GM12878 (cell line): ENCODE results near the gene TGM5. TPM values are rescaled to one million over a fixed set of nuclear protein-coding genes. Genes with fewer than 3 reads are reported as not detected.

Source experiments
- ATAC-seq: fragments of 200-7000 bp; cut with Tn5 transposase; 3 replicates; pipeline ENCODE4 v1.9.1; 2020; ENCODE audit warnings: mild to moderate bottlenecking, moderate library complexity
- BruUV-seq: library from RNA; stranded (reverse); fragments of 400-500 nt; replicated peaks from 2 replicates; lab custom pipeline; 2021; lab: Mats Ljungman, UMichigan
- CTCF ChIA-PET: fragments of 300-600 bp; sonication (Branson Sonifier 250); formaldehyde crosslinking; extraction: SDS; loops from one replicate; lab custom pipeline; 2021; ENCODE audit warnings: inconsistent platforms; lab: Yijun Ruan, JAX
- POLR2A ChIA-PET: fragments of 350-600 bp; formaldehyde crosslinking; extraction: SDS; loops from one replicate; lab custom pipeline; 2021; ENCODE audit warnings: inconsistent platforms; lab: Charles Lee
- RAD21 ChIA-PET: fragments of 300-600 bp; sonication (Branson Sonifier 250); formaldehyde crosslinking; loops from one replicate; lab custom pipeline; 2023; ENCODE audit warnings: antibody characterized with exemption; ENCODE audit not compliant: unreplicated experiment; lab: Charles Lee
- SMC1A ChIA-PET: fragments of 300-600 bp; sonication (Branson Sonifier 250); formaldehyde crosslinking; loops from one replicate; lab custom pipeline; 2023; ENCODE audit not compliant: unreplicated experiment, uncharacterized antibody; lab: Charles Lee
- DNase-seq: peaks from one replicate; pipeline ENCODE4 v3.0.0-alpha.2; 2011; ENCODE audit warnings: low read depth, low spot score
- FAIRE-seq: peaks from 3 replicates; lab custom pipeline; 2011; peaks lifted over from hg19 to GRCh38; lab: Jason Lieb, UNC
- H2AFZ ChIP-seq: 2 replicates; pipeline ENCODE4 v1.6.0; 2011; ENCODE audit warnings: low read depth, low read length, control low read depth; ENCODE audit not compliant: control insufficient read depth
- H3K27ac ChIP-seq: 2 replicates; pipeline ENCODE4 v1.5.1; 2011; ENCODE audit warnings: control low read depth; ENCODE audit not compliant: control insufficient read depth, insufficient read depth
- H3K27me3 ChIP-seq, 2 experiments: replicated peaks in 1 of 2; 2 replicates each; pipeline versions ENCODE4 v1.6.0 to v1.6.1; 2011; ENCODE audit warnings: low read length in 1 of 2; ENCODE audit not compliant: control insufficient read depth in 2 of 2, insufficient read depth in 2 of 2
- H3K36me3 ChIP-seq, 2 experiments: 2 replicates each; pipeline ENCODE4 v1.5.1; 2011; ENCODE audit warnings: low read length in 1 of 2; ENCODE audit not compliant: control insufficient read depth in 2 of 2, insufficient read depth in 2 of 2
- H3K4me1 ChIP-seq: 2 replicates; pipeline ENCODE4 v1.6.1; 2011; ENCODE audit warnings: mild to moderate bottlenecking, low read length, moderate library complexity, mixed read lengths; ENCODE audit not compliant: control insufficient read depth, insufficient read depth
- H3K4me2 ChIP-seq: 2 replicates; pipeline ENCODE4 v1.6.0; 2011; ENCODE audit warnings: control low read depth; ENCODE audit not compliant: control insufficient read depth, insufficient read depth
- H3K4me3 ChIP-seq: fragments of 200-600 bp; sonication (generic); 2 replicates; pipeline ENCODE4 v1.5.1; 2016
- H3K79me2 ChIP-seq: 2 replicates; pipeline ENCODE4 v1.6.0; 2011; ENCODE audit warnings: low read length; ENCODE audit not compliant: control insufficient read depth, insufficient read depth
- H3K9ac ChIP-seq: 2 replicates; pipeline ENCODE4 v1.8.0; 2011; ENCODE audit warnings: low read length, control low read depth, mixed read lengths; ENCODE audit not compliant: control insufficient read depth, insufficient read depth
- H3K9me3 ChIP-seq: replicated peaks from 3 replicates; pipeline ENCODE4 v1.5.1; 2011; ENCODE audit warnings: mild to moderate bottlenecking, low read length; ENCODE audit not compliant: control insufficient read depth, insufficient read depth
- H4K20me1 ChIP-seq: 2 replicates; pipeline ENCODE4 v1.6.0; 2011; ENCODE audit not compliant: control insufficient read depth, insufficient read depth
- BHLHE40 ChIP-seq, 2 experiments: fragments of 450-650 bp in 1 of 2; IDR thresholded peaks; 2 replicates each; pipeline ENCODE4 v1.6.1; 2011 to 2017; ENCODE audit warnings: low read depth in 2 of 2, borderline replicate concordance in 1 of 2, improper control_type of control experiment in 1 of 2, low read length in 1 of 2, mild to moderate bottlenecking in 1 of 2
- CHD1 ChIP-seq: IDR thresholded peaks from 2 replicates; pipeline ENCODE4 v1.6.1; 2012; ENCODE audit warnings: low read depth, low read length, improper control_type of control experiment
- FOXM1 ChIP-seq: IDR thresholded peaks from 2 replicates; pipeline ENCODE4 v1.6.1; 2012; ENCODE audit warnings: low read depth, mild to moderate bottlenecking, inconsistent platforms, low read length, moderate library complexity
- KDM1A ChIP-seq: fragments of 200-600 bp; sonication (generic); IDR thresholded peaks from 2 replicates; pipeline ENCODE4 v1.6.1; 2016; ENCODE audit warnings: borderline replicate concordance
- MEF2B ChIP-seq: fragments of 450-650 bp; IDR thresholded peaks from 2 replicates; pipeline ENCODE4 v1.6.1; 2018; ENCODE audit warnings: mild to moderate bottlenecking, moderate library complexity; ENCODE audit not compliant: partially characterized antibody, poor library complexity, severe bottlenecking
- NBN ChIP-seq: fragments of 450-650 bp; IDR thresholded peaks from 2 replicates; pipeline ENCODE4 v1.6.1; 2016
- NFIC ChIP-seq: IDR thresholded peaks from 2 replicates; pipeline ENCODE4 v1.6.1; 2012; ENCODE audit warnings: low read depth, mild to moderate bottlenecking, inconsistent platforms, low read length, moderate library complexity
- SUZ12 ChIP-seq: fragments of 200-600 bp; sonication (generic); IDR thresholded peaks from one replicate; pipeline ENCODE4 v1.6.1; 2018; ENCODE audit warnings: antibody characterized with exemption, mild to moderate bottlenecking; ENCODE audit not compliant: unreplicated experiment
- WRNIP1 ChIP-seq: IDR thresholded peaks from 2 replicates; pipeline ENCODE4 v1.6.1; 2011; ENCODE audit warnings: low read depth, low read length, improper control_type of control experiment, borderline replicate concordance
- ZSCAN29 ChIP-seq: fragments of 450-650 bp; IDR thresholded peaks from 2 replicates; pipeline ENCODE4 v1.6.1; 2017; ENCODE audit warnings: mild to moderate bottlenecking, moderate library complexity
- WGBS: methylation state at CpG from one replicate; pipeline ENCODE4 v1.1.6; 2016; ENCODE audit warnings: low lambda C conversion rate; ENCODE audit not compliant: insufficient replicate concordance, insufficient coverage; ENCODE audit errors: missing lambda C conversion rate; 5-methylcytosine and 5-hydroxymethylcytosine counted together
- in situ Hi-C: fragments of 300-500 bp; cut with MboI; formaldehyde crosslinking; loops from 9 replicates; pipeline ENCODE4 v1.14.3; 2018; ENCODE audit warnings: mixed read lengths
- intact Hi-C: fragments of 100-400 bp; cut with micrococcal nuclease; formaldehyde crosslinking; loops from one replicate; pipeline ENCODE4 v1.14.2; 2022; ENCODE audit not compliant: unreplicated experiment
- polyA plus RNA-seq, 11 experiments: library from polyadenylated mRNA; depleted of rRNA in 4 of 11; unstranded in 6 of 11; stranded (reverse) in 5 of 11; fragments of >200 nt; fragmentation: Nextera tagmentation in 4 of 11; fragmentation: Illumina TruSeq in 1 of 11; extraction: Ambion mirVana in 4 of 11; extraction: Trizol in 1 of 11; gene quantifications; 1 replicate in 1 of 11; 2 replicates in 10 of 11; pipeline versions ENCODE4 v1.2.1 to v1.2.3, GENCODE V29; 2011 to 2016; ENCODE audit warnings: inconsistent platforms in 2 of 11, missing spikeins in 2 of 11, low read depth in 1 of 11
- total RNA-seq, 4 experiments: library from RNA; depleted of rRNA in 3 of 4; stranded (reverse); fragments of >200 nt in 3 of 4; fragmentation: Illumina TruSeq in 1 of 4; extraction: Trizol in 1 of 4; gene quantifications; 2 replicates each; pipeline versions ENCODE4 v1.2.1 to v1.2.3, GENCODE V29; 2013 to 2021
- TF ChIP-seq, protein P1 (sequence below): fragments of 450-650 bp; formaldehyde crosslinking; IDR thresholded peaks from 2 replicates; pipeline ENCODE4 v1.4.0; 2020; ENCODE audit warnings: mild to moderate bottlenecking, moderate library complexity

TGM5 gene
- total and polyA plus RNA-seq, 10 of the 15 experiments (the other 5 are each of a cell fraction or from before 2014, with no cell fraction given) = 4.4 to 27.1 (median 5.6) TPM

DNA sequence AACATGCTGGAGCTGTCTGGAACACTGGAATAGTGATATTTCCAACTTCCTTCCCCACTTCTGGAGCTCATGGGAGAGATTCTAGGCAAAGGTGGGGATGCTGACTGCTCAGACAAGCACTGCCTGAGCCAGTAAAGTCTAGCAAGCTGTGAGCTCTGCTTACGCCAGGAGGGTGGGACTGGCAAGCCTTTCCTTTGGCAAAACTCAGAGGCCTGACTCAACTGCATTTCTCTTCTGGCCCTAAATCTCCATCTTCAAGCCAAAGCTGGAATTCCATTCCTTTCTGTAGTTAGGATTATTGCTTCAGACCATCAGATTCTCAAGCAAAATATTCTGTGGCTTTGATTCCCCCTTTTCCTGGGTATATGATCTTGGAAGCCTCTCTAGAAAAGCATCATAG lies 25.6 kb downstream of the TGM5 start:
- ChIA-PET POLR2A (interaction anchor here (0.6 to 4.6 kb wide), 5 partner anchors 9 to 34 kb away, joined by 3 to 25 read pairs (median 5); no protein-coding TSS in a partner anchor), CTCF (interaction anchor here (1.1 to 4.1 kb wide), 5 partner anchors 10 to 44 kb away, joined by 3 to 24 read pairs (median 6); partner anchors contain the start of gene TGM5), SMC1A (interaction anchor here (1.0 to 2.8 kb wide), 6 partner anchors 9 to 44 kb away, joined by 3 to 20 read pairs (median 8); partner anchors contain the start of gene TGM5), RAD21 (interaction anchor here (1.0 to 1.9 kb wide), 5 partner anchors 10 to 44 kb away, joined by 3 to 8 read pairs (median 4); partner anchors contain the start of gene TGM5)
- Histone ChIP-seq H4K20me1 (no peaks in the 10 kb centered on the region), H3K27ac (no peak overlapping the region), H3K36me3 (no peaks in the 10 kb centered on the region), H3K4me1 (peaks cover 17% of the 10 kb centered on the region), H3K79me2 (no peaks in the 10 kb centered on the region), H3K9me3 (no peaks in the 10 kb centered on the region), H3K27me3 (no peaks in the 10 kb centered on the region), H3K4me2 (no peak overlapping the region), H2AFZ (no peak overlapping the region), H3K4me3 (no peak overlapping the region), H3K9ac (no peak overlapping the region)
- intact Hi-C loops = no loop called here
- in situ Hi-C loops = no loop called here
- DNase-seq = no peak
- TF ChIP-seq CHD1 (no peak), FOXM1 (no peak), KDM1A (no peak)
- no TSS peak for BruUV-seq
- FAIRE-seq = no peak
- no peak for ATAC-seq
- 100% methylated on average over 1 of the region's 1 CpG for WGBS

DNA sequence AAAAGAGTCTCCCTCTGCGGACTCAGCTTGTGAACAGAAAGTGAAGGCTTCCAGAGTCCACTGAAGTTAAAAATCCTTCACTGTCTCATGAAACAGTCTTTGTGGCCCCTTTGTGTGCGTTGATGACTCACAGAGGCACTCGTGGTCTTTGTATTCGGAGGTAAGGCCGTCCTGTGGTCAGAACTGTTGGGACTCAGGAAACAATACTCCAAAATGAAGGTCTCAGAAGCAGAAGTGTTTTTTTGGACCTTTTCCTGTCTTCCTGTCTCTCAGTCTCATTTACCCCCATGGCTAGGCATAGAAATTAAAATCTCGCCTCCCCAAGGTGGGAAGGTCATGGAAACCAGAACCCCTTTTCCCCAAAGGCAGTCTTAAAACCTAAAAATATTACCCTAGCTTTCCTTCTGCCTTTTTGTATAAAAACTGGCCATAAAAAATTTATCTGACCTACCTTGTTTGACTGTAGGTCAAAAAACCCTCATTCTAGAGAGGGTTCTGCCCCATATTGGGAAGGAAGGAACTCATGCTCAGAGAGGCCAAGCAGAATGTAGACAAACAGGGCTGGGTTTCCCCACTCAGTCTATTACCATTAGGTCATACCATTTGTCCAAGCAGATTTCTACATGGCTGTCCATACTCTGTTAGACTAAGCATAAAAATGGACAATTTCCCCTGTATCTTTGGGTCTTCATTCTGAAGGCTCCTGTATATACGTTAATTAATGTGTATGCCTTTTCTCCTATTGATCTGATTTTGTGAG lies 26.8 kb downstream of the TGM5 start:
- H3K27me3 ChIP-seq = no peaks in the 10 kb centered on the region
- FAIRE-seq (peak; percentile 13), DNase-seq (no peak), ATAC-seq (peak; percentile 83)
- ChIA-PET POLR2A (interaction anchor here (0.9 to 4.6 kb wide), 3 partner anchors 8 to 14 kb away, joined by 3 to 25 read pairs (median 8); no protein-coding TSS in a partner anchor), RAD21 (interaction anchor here (0.6 to 3.5 kb wide), 5 partner anchors 11 to 45 kb away, joined by 4 to 19 read pairs (median 6); no protein-coding TSS in a partner anchor), CTCF (interaction anchor here (0.7 to 4.9 kb wide), 4 partner anchors 15 to 45 kb away, joined by 3 to 39 read pairs (median 14); no protein-coding TSS in a partner anchor), SMC1A (interaction anchor here (1.6 to 5.7 kb wide), 5 partner anchors 8 to 14 kb away, joined by 3 to 36 read pairs (median 13); no protein-coding TSS in a partner anchor)
- intact Hi-C loops (loop anchor here (1.0 kb wide), 2 partner anchors 9 to 13 kb away; no protein-coding TSS in a partner anchor), in situ Hi-C loops (loop anchor here (10.0 kb wide), 1 partner anchor 45 kb away; no protein-coding TSS in a partner anchor)
- peak overlapping the region; percentile 41 for H3K27ac ChIP-seq
- H3K9ac ChIP-seq = peak overlapping the region; percentile 8; the same call in 1 of the 2 replicates
- H3K4me1 ChIP-seq = peaks cover 17% of the 10 kb centered on the region
- no peaks in the 10 kb centered on the region for H4K20me1 ChIP-seq
- peak overlapping the region; percentile 16 for H2AFZ ChIP-seq
- no peaks in the 10 kb centered on the region for H3K36me3 ChIP-seq
- no peak overlapping the region; the same call in 1 of the 2 replicates for H3K4me2 ChIP-seq
- H3K9me3 ChIP-seq = no peaks in the 10 kb centered on the region
- H3K4me3 ChIP-seq = no peak overlapping the region
- H3K79me2 ChIP-seq = no peaks in the 10 kb centered on the region
- 35% methylated on average over 7 of the region's 7 CpGs for WGBS
- BruUV-seq = TSS peak; percentile 82
- TF ChIP-seq BHLHE40 (IDR thresholded peaks at IDR 0.05; ENCODE audit: borderline replicate concordance in 1 of 2, low read depth in 2 of 2, low read length in 1 of 2) (0 out of 4 replicates have a peak, but pooled peaks have one; percentile 15 to 50), WRNIP1 (no peak), NFIC (peak; percentile 54; the same call in 1 of the 2 replicates), SUZ12 (no peak), MEF2B (peak; percentile 22), NBN (no peak), ZSCAN29 (no peak)
- TF ChIP-seq, protein P1, sequence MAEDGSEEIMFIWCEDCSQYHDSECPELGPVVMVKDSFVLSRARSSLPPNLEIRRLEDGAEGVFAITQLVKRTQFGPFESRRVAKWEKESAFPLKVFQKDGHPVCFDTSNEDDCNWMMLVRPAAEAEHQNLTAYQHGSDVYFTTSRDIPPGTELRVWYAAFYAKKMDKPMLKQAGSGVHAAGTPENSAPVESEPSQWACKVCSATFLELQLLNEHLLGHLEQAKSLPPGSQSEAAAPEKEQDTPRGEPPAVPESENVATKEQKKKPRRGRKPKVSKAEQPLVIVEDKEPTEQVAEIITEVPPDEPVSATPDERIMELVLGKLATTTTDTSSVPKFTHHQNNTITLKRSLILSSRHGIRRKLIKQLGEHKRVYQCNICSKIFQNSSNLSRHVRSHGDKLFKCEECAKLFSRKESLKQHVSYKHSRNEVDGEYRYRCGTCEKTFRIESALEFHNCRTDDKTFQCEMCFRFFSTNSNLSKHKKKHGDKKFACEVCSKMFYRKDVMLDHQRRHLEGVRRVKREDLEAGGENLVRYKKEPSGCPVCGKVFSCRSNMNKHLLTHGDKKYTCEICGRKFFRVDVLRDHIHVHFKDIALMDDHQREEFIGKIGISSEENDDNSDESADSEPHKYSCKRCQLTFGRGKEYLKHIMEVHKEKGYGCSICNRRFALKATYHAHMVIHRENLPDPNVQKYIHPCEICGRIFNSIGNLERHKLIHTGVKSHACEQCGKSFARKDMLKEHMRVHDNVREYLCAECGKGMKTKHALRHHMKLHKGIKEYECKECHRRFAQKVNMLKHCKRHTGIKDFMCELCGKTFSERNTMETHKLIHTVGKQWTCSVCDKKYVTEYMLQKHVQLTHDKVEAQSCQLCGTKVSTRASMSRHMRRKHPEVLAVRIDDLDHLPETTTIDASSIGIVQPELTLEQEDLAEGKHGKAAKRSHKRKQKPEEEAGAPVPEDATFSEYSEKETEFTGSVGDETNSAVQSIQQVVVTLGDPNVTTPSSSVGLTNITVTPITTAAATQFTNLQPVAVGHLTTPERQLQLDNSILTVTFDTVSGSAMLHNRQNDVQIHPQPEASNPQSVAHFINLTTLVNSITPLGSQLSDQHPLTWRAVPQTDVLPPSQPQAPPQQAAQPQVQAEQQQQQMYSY = no peak
